Erythroblast (primary cell): Measurements from ENCODE around the gene CEMIP.

Source experiments
- GATA1 ChIP-seq: IDR thresholded peaks from 2 replicates; pipeline ENCODE4 v1.6.1; 2011; ENCODE audit warnings: low read depth, mild to moderate bottlenecking, control low read depth, low read length, moderate library complexity
- POLR2A ChIP-seq: IDR thresholded peaks from 2 replicates; pipeline ENCODE4 v1.6.1; 2011; ENCODE audit warnings: mild to moderate bottlenecking, low read length

DNA sequence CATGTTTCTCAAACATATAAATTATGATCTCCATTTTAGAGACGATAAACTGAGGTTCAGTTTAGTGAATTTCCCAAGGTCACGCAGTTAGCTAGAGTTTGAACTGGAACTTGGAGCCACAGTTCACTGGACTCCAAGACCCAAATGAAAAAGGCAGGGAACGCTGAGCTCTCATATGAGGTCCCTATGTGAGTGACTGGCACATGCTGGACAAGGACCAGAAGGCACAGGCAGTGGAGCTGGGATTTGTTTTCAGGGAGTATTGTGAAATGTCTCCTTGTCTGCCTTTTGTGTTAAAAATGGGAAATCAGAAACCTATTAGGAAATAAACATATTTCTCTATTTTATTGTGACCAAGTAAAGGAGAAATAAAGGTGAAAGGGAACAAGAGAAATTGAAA lies 147.0 kb downstream of the CEMIP start:
- TF ChIP-seq POLR2A (no peak), GATA1 (no peak)
